Measurements from ENCODE around the gene ZSCAN23.

Gene ZSCAN23

DNA sequence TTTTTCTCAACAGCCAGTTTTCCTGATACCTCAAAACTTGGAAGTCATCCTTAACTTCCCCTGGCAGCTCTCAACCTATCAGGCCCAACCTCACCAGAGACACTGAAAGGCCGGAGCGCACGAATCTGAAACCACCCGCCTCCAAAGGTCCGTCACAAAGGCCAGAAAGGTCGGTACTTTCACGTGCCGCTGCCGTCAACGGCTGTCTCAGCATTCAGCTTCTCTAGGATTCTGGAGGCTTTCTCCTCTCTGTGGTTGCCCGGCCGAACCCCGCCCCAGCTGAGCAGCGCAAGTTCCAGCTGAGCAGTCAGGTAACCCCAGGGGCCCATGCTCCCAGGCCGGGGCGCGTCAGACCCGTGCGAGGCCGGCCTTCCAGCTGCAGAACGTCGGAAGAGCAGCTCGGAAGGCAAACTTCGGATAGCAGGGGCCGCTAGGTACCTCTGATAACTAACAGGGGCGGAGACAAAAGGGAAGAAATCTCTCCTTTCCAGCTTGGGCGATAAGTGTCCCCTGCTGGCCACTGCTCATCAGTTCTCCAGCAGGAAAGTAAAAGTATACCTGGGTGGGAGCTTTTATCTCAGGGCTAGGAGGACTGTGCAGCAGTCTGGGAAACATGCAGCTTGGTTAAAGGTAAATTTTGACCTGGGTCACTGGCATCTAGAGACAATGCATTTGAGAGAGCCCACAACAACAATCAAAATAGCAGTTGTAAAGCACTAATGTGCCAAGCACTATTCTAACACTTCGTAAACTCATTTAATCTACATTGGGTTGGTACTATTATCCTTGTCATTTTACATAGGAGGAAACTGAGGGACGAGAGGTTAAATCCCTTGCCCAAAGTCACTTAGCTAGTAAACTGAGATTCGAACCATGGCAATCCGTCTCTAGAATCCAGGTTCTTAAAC lies 59.8 kb downstream of the ZSCAN23 start:
- peak overlapping the region; percentile 66 for H3K27ac ChIP-seq
- TF ChIP-seq, protein P1, sequence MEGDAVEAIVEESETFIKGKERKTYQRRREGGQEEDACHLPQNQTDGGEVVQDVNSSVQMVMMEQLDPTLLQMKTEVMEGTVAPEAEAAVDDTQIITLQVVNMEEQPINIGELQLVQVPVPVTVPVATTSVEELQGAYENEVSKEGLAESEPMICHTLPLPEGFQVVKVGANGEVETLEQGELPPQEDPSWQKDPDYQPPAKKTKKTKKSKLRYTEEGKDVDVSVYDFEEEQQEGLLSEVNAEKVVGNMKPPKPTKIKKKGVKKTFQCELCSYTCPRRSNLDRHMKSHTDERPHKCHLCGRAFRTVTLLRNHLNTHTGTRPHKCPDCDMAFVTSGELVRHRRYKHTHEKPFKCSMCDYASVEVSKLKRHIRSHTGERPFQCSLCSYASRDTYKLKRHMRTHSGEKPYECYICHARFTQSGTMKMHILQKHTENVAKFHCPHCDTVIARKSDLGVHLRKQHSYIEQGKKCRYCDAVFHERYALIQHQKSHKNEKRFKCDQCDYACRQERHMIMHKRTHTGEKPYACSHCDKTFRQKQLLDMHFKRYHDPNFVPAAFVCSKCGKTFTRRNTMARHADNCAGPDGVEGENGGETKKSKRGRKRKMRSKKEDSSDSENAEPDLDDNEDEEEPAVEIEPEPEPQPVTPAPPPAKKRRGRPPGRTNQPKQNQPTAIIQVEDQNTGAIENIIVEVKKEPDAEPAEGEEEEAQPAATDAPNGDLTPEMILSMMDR (IDR thresholded peaks at IDR 0.05; ENCODE audit: low read depth, low read length), result peak; percentile 72
- H3K27me3 ChIP-seq (ENCODE audit: insufficient read depth, low read depth, severe bottlenecking), result no peaks in the 10 kb centered on the region
- peaks cover 4% of the 10 kb centered on the region for H3K9me3 ChIP-seq (ENCODE audit: severe bottlenecking)
- peak overlapping the region; percentile 49 for H3K4me3 ChIP-seq (ENCODE audit: low read depth, low read length)
- DNase-seq, result peak; percentile 89
- peaks cover 95% of the 10 kb centered on the region for H3K36me3 ChIP-seq

Data from WERI-Rb-1 (cell line).